NCI-H1436 (cell line): Measurements from ENCODE around the gene IFT74.

ENCODE experiments used
- DNase-seq: peaks from one replicate; lab custom pipeline; 2025; lab: John Stamatoyannopoulos, UW

IFT74 gene

DNA sequence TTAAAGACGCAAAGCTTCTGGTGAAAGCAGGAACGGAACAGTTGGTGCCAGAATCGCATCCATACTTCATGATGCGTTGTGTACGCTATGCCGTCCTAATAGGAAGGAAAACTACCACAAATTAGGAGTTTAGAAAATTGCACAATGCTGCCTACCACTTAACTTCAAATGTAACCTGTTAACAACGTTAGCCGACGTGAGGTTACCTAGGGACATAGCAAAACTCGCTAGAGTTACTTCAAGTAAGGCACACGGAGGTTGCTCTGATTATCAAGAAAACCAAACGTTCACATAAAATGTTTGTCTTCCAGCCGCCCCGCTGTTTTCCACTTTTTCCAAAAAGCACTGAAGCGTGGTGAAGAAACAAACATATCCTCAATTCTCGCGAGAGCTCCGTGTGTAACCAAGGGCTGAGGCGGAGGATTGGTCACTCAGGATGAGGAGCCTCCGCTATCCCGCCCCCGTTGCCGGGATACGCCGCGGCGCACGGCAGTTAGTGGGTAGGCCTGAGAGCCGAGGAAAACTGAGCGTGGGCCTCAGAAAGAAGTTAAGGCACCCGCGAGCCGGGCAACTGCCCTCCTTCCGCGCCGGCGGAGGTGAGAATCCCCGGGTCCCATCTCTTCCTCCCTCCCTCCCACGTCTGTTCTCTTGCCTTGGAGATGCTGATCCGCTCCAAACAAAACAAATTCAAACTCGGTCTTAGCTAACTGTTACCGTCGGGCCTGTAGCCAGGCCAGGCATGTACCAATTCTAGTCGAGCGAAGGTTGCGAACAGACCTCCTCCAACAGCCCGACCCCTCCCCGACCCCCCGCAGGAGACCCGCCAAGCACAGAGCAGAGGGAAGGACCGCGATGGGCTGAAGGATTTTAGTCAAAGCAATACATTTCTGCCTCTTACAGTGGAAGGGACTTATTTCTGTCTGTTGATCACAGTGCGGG, at the start of gene IFT74:
Gene IFT74, plus strand, starts transcription at position 492 of the 939 bp plus-strand sequence. CDS start 5,556 bp downstream, outside the sequence.
- DNase-seq: peak; percentile 97

DNA sequence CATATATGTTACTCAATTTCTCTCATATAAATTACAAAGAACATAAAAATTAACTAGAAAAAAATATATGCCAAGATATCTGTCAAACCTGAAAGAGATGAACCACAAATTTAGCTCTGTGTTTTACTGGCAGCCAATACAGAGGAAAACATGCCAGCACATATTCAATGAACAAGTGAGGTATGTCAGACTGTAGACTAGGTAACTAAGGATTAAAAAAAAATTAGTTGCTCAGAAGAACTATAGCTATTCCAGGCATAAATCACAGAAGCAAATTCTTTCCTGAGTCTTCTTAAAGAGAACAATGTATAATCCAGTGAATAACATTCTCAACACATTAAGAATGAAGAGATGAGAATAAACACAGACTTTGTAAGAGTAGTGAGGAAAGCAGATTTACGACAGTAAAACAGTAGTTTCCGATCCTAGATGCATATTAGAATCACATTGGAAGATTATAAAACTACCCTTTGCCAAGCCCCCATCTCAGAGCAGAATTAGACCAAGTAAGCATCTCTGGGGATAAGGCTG, 43.0 kb upstream of the IFT74 start:
- DNase-seq: no peak

DNA sequence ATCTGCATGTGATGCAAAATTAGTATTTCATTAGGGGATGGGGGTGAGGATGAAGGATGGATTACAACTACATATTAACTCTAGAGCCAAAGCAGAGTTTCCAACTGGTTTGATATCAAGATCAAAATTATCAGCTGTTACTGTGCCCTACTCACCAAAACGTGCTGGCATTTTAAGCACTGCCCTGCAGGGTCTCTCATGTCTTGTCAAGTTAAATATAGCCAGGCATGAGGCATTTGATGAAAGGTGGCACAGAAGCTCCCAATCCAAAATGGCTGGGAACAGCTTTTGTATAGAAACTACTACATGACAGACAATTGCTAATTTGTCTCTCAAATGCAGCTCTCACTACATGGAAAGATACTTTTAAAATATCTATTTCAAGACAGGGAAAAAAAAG, 36.5 kb upstream of the IFT74 start:
- DNase-seq: no peak

DNA sequence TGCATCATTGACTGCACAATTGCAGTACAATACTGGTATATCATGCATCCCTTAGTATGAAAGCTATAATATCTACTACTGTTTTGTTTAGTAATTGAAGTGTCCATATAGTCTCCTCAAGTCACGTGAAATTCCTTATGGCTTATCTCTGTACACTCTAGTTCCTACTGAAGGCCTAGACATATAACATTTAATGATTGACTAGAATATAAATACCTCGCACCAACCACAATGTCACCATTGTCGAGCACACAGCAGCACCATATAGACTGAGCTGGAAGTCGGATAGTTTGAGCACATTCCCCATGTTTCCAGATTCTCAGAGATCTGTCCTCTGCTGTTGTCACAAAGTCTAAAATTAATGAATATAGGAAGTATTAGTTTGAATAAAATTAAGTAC, 30.6 kb upstream of the IFT74 start:
- DNase-seq: no peak

DNA sequence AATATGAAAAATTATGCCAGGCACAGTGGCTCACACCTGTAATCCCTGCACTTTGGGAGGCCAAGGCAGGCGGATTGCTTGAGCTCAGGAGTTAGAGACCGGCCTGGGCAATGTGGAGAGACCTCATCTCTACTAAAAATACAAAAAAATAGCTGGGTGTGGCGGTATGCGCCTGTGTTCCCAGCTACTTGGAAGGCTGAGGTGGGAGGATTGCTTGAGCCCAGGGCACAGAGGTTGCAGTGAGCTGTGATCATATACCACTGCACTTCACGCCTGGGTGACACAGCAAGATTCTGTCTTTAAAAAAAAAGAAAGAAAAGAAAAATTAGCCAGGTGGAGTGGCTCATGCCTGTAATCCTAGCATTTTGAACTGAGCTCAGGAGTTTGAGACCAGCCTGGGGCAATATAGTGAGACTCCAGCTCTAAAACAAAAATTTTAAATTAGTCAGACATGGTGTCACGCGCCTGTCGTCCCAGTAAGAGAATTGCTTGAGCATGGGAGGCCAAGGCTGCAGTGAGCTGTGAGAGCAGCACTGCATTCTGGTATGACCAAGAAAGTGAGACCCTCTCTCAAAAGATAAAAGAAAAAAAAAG, 27.2 kb upstream of the IFT74 start:
- no peak for DNase-seq

DNA sequence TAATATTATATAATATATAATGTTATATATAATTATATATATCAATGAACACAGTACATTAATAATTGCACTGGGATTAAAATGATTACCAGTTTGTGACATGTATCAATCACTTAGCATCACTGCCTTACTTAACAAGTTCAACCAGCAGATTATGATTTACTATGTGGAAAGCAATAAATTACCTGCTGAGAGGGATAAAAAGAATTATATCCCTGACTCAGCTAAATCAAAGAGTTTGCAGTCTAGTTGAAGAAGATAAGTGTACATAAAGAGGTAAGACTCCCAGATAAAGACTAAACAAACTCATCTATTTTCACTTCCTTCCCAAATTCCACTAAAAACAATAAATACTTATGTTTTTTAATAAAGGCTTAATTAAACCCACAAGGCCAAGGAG, 20.4 kb upstream of the IFT74 start:
- DNase-seq: no peak

DNA sequence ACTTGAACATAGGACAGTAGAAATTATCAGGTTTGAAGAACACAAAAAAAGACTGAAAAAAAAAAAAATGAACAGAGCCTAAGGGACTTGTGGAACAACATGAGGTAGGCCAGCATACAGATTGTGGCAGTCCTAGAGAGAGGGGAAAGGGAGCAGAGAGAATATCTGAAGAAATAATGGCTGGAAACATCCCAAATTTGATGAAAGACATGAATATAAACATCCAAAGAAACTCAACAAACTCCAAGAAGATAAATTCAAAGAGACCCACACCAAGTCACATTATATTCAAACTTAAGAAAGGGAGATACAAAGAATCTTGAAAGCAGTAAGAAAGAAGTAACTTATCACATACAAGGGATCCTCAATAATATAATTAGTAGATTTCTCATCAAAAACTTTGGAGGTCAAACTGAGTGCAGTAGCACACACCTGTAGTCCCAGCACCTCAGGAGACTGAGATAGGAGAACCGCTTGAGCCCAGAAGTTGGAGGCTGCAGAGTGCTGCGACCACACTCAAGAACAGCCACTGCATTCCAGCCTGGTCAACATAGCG, 18.3 kb upstream of the IFT74 start:
- no peak for DNase-seq

DNA sequence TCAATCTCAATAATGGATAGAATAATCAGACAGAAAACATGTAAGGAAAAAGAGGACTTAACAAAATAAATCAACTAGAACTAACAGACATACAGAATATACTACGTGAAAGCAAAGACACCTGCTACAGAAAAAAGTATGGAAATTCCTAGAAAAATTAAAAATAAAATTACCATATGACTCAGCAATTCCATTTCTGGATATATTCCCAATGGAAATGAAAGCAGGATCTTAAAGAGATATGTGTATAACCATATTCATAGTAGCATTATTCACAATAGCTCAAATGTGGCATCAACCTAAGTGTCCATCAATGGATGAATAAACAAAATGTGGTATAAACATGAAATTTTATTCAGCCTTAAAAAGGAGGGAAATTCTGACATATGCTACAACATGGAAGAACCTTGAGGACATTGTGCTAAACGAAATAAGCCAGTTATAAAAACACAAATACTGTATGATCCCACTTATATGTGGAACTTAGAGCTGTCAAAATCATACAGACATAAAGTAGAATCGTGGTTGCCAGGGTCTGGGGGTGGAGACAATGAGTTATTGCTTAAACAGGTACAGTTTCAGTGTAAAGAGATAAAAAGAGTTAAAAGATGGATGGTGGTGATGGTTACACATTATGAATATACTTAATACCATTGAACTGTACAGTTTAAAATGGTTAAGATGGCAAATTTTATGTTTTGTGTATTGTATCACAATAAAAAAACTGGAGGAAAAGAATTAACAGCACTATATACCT, 16.1 kb upstream of the IFT74 start:
- DNase-seq: no peak

DNA sequence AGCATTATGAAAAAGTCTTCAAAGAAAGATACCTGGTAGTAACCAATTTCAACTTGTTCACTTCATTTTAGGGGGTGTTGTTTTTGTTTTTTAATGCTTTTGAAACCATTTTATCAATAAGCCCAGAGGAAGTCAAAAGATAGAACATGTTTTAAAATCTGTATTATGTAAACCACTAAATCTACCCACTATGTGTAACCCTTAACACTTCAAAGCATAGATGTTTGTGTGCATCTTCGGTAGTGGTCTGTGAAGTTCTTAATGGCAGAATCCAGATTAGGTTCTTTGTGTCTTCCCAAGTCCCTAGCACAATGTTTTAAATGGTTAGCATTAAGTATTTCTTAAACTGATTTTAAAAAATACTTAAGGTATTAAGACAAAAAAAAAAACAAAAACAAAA, 15.4 kb upstream of the IFT74 start:
- DNase-seq: no peak

DNA sequence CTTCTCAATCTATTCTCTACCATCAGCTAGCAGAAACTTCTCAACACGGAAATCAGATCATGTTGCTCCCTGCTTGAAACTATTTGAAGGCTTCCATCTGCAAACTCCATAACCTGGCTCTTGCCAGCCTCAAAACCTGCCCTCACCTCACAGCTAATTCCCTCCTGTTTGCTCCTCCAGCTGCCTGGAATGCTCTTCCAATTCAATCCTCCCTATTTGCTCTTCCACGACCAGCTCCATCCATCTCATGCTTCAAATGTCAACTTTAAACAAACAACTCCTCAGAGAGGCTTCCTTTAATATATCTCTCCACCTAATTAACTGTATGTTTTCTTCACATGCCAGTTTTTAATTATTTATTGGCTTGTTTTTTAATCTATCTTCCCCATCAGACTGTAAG, 10.6 kb upstream of the IFT74 start:
- DNase-seq: no peak

DNA sequence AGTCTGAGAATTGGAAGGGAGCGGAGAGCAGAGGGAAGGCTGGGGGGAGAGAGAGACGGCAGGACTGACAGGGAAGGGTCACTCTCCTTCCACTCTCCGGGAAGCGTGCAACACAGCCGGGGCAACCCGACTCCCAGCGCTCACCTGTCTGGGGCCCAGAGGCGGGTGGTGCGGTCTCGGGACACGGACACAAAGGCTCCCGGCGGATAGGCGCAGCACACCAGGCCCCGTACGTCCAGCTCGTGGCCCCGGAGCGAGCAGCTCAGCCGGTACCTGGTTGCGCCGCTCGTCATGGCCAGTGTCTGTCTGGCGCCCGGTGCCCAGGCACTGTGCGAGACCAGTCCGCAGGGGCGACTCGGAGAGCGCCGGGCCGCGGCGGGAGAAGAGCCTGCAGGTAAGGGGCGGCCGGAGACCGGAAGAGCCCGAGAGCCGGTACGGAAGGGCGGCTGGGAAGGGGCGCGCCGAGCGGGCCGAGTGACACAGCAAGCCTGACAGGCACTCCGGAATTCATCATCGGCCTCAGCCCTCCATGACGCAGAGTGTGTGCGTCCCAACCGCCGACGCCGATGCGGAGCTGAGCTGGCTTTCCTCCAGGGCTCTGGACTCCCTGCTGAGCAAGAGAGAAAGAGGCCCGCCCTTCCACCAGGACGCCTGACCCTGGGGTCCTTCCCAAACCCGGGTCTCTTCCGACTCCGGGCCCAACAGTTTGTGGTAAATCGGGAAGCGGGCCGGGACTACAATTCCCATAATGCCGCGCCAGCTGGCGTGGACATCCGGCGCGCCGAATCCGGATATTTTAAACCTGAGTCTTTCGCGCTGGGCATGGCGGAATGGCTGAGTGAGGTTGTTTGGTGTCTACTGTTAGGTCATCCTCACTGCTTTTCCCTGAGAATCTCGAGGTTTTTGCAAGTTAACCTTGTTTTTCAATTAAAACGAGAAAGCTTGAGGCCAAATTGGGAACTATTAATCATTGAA, 9.2 kb upstream of the IFT74 start, which contains the start of gene PLAA:
Gene PLAA, minus strand, starts transcription at position 490 of the 975 bp plus-strand sequence. Its CDS starts 197 bp downstream, at position 293.
- DNase-seq: peak; percentile 78

DNA sequence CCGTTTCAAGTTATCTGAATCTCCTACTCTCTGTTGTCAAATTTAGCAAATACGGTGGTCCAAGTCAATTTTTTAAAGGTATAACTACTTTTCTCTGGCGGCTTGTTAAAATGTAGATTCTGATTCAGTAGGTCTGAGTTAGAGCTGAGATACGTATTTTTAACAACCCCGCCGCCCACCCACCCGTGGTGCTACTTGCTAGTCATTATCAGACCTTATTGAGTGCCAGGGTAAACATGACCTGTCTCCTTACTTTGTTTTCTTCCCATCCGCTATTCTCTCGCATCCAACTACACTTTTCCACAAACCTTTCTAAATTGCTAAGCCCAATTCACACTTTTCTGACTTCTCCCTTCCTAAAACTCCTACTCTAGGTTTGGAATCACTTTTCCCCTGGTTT, 8.5 kb upstream of the IFT74 start:
- no peak for DNase-seq

DNA sequence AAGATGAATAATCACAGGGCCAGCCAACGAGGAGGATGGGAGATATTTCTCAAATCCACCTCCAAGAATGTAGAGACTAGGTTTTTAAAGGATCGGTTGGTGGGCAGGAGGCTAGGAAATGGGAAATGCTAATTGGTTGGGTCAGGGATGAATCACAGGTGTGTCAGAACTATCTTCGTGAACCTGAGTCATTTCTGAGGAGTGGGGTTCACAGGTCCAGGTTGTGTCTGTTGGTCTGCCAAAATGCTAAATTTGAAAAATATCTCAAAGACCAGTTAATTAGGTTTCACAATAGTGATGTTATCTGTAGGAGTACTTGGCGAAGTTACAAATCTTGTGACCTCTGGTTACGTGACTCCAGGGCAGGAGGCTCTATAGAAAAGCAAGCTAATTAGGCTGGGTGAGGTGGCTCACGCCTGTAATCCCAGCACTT, 6.6 kb upstream of the IFT74 start:
- no peak for DNase-seq

DNA sequence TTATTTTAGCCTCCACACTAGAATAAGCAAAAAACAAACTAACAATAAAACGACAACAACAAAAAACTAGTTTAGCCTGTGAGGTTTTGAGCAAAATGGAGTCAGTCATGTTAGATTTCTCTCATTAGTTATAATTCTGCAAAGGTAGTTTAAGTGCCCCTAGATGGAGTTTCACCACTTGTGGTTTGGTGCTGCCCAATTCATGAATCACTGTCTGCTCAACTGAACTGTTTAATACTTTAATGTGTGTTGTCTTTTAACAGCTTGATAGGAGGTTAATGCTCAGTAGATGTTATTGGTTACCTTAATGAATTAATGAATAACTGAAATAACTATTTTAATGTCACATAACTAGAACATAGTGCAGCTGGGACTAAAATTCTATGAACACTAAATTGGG, 5.7 kb upstream of the IFT74 start:
- no peak for DNase-seq

DNA sequence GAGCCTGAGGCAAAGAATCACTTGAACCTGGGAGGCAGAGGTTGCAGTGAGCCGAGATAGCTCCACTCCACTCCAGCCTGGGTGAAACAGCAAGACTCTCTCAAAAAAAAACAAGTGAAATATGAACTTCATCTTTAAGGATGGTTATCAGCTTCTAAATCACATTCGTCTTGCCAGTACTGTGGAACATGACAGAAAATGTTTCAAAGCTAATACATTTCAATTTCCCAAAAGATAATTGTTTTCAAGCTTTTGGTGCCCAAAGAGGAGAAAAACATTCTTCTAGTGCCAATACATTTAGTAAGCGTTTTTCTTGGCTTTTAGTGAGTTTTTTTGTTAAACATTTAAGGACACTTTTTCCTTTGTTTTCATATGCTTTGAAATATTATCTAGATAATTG, 4.4 kb upstream of the IFT74 start:
- DNase-seq: no peak

DNA sequence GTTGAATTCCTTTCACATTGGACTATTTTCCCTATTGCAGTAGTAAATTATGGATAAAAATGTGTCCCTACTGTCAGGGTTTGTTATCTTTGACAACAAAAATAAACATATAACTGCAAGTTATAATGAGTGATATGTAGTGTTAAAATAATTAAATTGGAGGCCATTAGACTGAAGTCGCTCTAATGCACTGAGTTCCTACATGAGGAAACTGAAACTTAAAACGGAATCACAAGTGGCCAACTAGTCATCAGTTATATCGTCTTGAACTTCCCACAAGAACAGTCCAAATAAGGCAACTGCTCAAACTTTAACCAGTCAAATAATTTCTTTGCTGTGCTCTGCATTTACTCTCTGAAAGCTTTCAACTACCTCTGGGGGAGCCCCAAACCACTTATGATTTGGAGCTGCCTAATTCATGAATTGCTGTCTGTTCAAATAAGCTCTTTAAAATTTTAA, 2.1 kb upstream of the IFT74 start:
- DNase-seq: no peak

DNA sequence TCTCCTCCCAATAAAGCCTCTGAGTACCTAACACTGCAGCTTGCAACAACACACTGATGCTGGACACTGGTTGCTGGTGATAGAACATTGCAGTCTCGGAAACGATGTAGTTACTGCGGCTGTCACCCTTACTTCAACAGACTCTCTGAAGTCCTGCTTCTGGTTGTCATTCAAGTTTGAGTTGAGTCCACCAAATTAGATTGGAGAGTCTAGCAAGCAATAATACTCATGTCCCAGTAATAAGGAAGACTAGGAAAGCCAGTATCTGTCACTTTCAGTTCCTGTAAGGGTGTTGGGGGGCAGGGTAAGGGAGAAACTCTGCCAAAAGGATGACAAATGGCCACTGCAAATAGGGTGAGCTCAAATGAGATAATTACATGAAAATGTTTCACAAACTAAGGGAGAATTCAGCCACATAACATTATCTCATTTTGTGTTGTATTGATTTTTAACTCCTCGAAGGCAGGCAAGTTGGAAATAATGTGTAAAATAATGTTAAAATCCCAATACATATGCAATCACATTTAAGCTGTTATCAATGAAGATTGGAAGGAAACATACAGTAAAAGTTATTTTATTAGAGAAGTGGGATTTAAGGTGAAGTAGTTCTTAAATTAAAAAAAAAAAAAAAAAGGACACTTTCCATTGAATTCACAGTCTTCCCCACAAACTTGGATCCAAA, 849 bp upstream of the IFT74 start:
- no peak for DNase-seq

DNA sequence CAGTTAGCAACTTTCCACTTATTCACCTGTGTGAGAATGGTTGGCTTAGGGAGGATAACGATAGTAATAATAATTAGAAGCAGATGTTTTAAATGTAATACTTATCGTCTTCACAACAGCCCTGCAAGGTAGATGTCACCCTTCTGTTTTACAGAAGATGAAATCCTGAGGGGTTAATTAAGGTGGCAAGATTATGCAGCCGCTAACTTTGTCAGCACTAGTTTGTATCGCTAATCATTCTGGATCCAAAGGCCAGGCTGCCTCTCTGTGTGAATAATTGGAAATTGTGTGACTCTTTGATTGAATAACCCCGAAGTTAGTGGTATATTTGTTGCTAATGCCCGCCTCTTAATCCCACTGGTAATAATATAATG, 635 bp downstream of the IFT74 start:
- no peak for DNase-seq

DNA sequence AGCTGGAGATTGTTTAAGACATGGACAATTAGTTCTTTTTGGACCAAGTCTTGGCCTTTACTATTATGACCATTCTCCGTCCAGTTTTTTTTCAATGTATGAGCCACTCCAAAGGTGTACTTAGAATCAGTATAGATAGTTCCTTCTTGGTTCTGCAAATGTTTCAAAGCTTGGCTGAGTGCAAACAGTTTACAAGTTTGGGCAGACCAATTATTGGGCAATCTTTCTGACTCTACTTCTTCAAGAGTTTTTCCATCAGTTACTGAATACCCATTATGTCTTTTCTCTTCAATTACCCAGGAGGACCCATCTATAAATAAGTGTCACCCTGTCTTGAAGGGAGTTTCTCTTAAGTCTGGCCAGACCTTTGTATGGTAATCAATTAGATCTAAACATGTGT, 15.5 kb downstream of the IFT74 start:
- no peak for DNase-seq

DNA sequence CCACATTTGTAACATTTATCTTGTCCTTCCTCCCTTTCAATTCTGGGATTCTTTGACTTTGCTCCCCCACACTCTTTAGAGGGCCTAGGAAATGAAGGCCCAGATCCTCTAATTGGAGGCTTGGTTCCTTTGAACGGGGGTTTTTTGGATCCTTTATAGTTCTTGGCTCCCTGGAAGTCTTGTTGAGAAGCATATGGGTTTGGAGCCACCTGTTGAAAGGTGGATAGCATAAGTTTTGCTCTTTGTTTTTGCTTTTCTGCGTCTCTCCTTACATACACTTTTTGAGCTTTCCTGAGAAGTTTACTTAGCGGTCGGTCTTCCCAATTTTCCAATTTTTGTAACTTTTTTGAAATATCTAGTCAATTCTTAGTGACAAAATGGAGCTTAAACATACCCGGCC, 17.8 kb downstream of the IFT74 start:
- no peak for DNase-seq
